B cell (primary cell): Measurements from ENCODE around the gene GBA3. TPM values are rescaled to one million over a fixed set of nuclear protein-coding genes. Genes with fewer than 3 reads are reported as not detected.

ENCODE experiments used
- ATAC-seq: fragments of 200-7000 bp; cut with Tn5 transposase; one replicate; pipeline ENCODE4 v1.10.0; 2021; ENCODE audit warnings: low read depth, mild to moderate bottlenecking, moderate number of reproducible peaks, moderate library complexity
- CTCF ChIA-PET: fragments of 350-600 bp; sonication (Branson Sonifier 250); formaldehyde crosslinking; loops from one replicate; lab custom pipeline; 2021; ENCODE audit warnings: antibody characterized with exemption, inconsistent platforms; lab: Charles Lee
- POLR2A ChIA-PET: fragments of 350-600 bp; sonication (Branson Sonifier 250); formaldehyde crosslinking; loops from one replicate; lab custom pipeline; 2021; ENCODE audit warnings: antibody characterized with exemption; lab: Charles Lee
- DNase-seq: peaks from one replicate; pipeline ENCODE4 v3.0.0; 2013
- H2AFZ ChIP-seq: 2 replicates; pipeline ENCODE4 v1.6.1; 2012; ENCODE audit warnings: mild to moderate bottlenecking, low read depth, low read length; ENCODE audit not compliant: insufficient read depth, poor library complexity, severe bottlenecking
- H3K27ac ChIP-seq, 2 donors: 1 replicate in 1 of 2; 2 replicates in 1 of 2; pipeline ENCODE4 v1.5.1; 2012 to 2013; ENCODE audit warnings: low read length in 2 of 2, mild to moderate bottlenecking in 2 of 2, moderate library complexity in 1 of 2
- H3K27me3 ChIP-seq, 4 experiments: fragments of 200-600 bp in 1 of 4; sonication (generic) in 1 of 4; replicated peaks in 1 of 4; 1 replicate in 2 of 4; 2 replicates in 2 of 4; pipeline versions ENCODE4 v1.6.1 to v1.7.0; 2013 to 2016; ENCODE audit warnings: low read length in 3 of 4, mild to moderate bottlenecking in 2 of 4, mixed read lengths in 1 of 4, moderate library complexity in 1 of 4; ENCODE audit not compliant: insufficient read depth in 4 of 4, control insufficient read depth in 3 of 4; ENCODE audit errors: control extremely low read depth in 1 of 4
- H3K36me3 ChIP-seq, 2 experiments: replicated peaks in 1 of 2; 1 replicate in 1 of 2; 2 replicates in 1 of 2; pipeline versions ENCODE4 v1.6.1 to v1.7.1; 2013; ENCODE audit warnings: low read length in 1 of 2; ENCODE audit not compliant: insufficient read depth in 2 of 2, control insufficient read depth in 1 of 2; ENCODE audit errors: control extremely low read depth in 1 of 2, extremely low read depth in 1 of 2
- H3K4me1 ChIP-seq, 2 donors: fragments of 200-600 bp in 1 of 2; sonication (generic) in 1 of 2; 1 replicate in 1 of 2; 2 replicates in 1 of 2; pipeline versions ENCODE4 v1.5.1 to v1.6.1; 2013 to 2017; ENCODE audit warnings: low read length in 2 of 2; ENCODE audit not compliant: control insufficient read depth in 2 of 2, insufficient read depth in 2 of 2
- H3K4me2 ChIP-seq: replicated peaks from 2 replicates; pipeline ENCODE3; 2012; ENCODE audit warnings: mild to moderate bottlenecking, low read depth, low read length; ENCODE audit not compliant: poor library complexity, severe bottlenecking
- H3K4me3 ChIP-seq, 5 experiments: fragments of 200-600 bp in 1 of 5; sonication (generic) in 1 of 5; 1 replicate in 3 of 5; 2 replicates in 2 of 5; pipeline versions ENCODE4 v1.5.1 to v1.7.0; 2011 to 2016; ENCODE audit warnings: low read length in 4 of 5, mild to moderate bottlenecking in 4 of 5, low read depth in 2 of 5, control low read depth in 1 of 5, moderate library complexity in 1 of 5; ENCODE audit not compliant: insufficient read depth in 1 of 5; ENCODE audit errors: control extremely low read depth in 1 of 5, extremely low read depth in 1 of 5
- H3K79me2 ChIP-seq: fragments of 200-600 bp; sonication (generic); one replicate; pipeline ENCODE4 v1.6.0; 2016; ENCODE audit warnings: low read length; ENCODE audit not compliant: control insufficient read depth, insufficient read depth
- H3K9ac ChIP-seq: fragments of 200-600 bp; sonication (generic); 2 replicates; pipeline ENCODE4 v1.6.1; 2017; ENCODE audit warnings: mild to moderate bottlenecking, low read length, moderate library complexity
- H3K9me3 ChIP-seq, 3 donors: one replicate each; pipeline versions ENCODE4 v1.6.1 to v1.7.1; 2013; ENCODE audit warnings: low read length in 2 of 3; ENCODE audit not compliant: control insufficient read depth in 2 of 3, insufficient read depth in 1 of 3; ENCODE audit errors: control extremely low read depth in 1 of 3
- H4K20me1 ChIP-seq: 2 replicates; pipeline ENCODE4 v1.6.0; 2012; ENCODE audit warnings: mild to moderate bottlenecking, low read length; ENCODE audit not compliant: insufficient read depth, control insufficient read depth, poor library complexity, severe bottlenecking
- H3K27ac Mint-ChIP-seq: one replicate; pipeline ENCODE4 v1.8.0; 2021; ENCODE audit warnings: mixed read lengths
- H3K27me3 Mint-ChIP-seq: one replicate; pipeline ENCODE4 v1.8.0; 2021; ENCODE audit warnings: mixed read lengths
- H3K4me1 Mint-ChIP-seq: one replicate; pipeline ENCODE4 v1.8.0; 2021; ENCODE audit warnings: mixed read lengths
- H3K4me3 Mint-ChIP-seq: one replicate; pipeline ENCODE4 v1.8.0; 2021; ENCODE audit warnings: mixed read lengths
- H3K9me3 Mint-ChIP-seq: one replicate; pipeline ENCODE4 v1.8.0; 2022; ENCODE audit warnings: mixed read lengths; ENCODE audit not compliant: insufficient read depth
- EZH2 ChIP-seq: IDR thresholded peaks from 2 replicates; pipeline ENCODE4 v1.6.1; 2012; ENCODE audit warnings: borderline replicate concordance, low read depth, mild to moderate bottlenecking, moderate library complexity, low read length; ENCODE audit not compliant: insufficient read depth, poor library complexity, severe bottlenecking
- WGBS: methylation state at CpG from one replicate; pipeline ENCODE4 v1.1.5; 2013; ENCODE audit warnings: missing lambda C conversion rate; ENCODE audit not compliant: insufficient coverage; 5-methylcytosine and 5-hydroxymethylcytosine counted together
- intact Hi-C: fragments of 100-400 bp; cut with micrococcal nuclease; formaldehyde crosslinking; loops from one replicate; pipeline ENCODE4 v1.10.0; 2022
- polyA plus RNA-seq: library from polyadenylated mRNA; depleted of rRNA; stranded (reverse); fragments of >200 nt; gene quantifications from 2 replicates; pipeline ENCODE4 v1.2.3, GENCODE V29; 2012
- total RNA-seq, 2 donors: library from RNA; stranded (reverse); fragments of 120-200 nt in 1 of 2; gene quantifications; 1 replicate in 1 of 2; 2 replicates in 1 of 2; pipeline versions ENCODE4 v1.2.3 to v1.2.4, GENCODE V29; 2013 to 2022
- TF ChIP-seq, protein P1 (sequence below): fragments of 200-600 bp; IDR thresholded peaks from one replicate; pipeline ENCODE4 v1.8.0; 2022; ENCODE audit warnings: antibody characterized with exemption, mild to moderate bottlenecking

GBA3 gene
- total and polyA plus RNA-seq, 2 donors (not counting 1 experiment from before 2014, with no cell fraction given), result not detected

- Mint-ChIP-seq H3K27me3 (no peaks in the 10 kb centered on the region), H3K4me3 (peak overlapping the region; percentile 18), H3K27ac (no peak overlapping the region), H3K9me3 (peaks cover 2% of the 10 kb centered on the region), H3K4me1 (peaks cover 6% of the 10 kb centered on the region)
- Histone ChIP-seq H3K79me2 (no peaks in the 10 kb centered on the region), H3K4me3 (no peak overlapping the region), H3K36me3 (no peaks in the 10 kb centered on the region), H3K4me1 (peaks cover 0 to 5% of the 10 kb centered on the region in 2 donors), H3K9me3 (peaks cover 0 to 5% (median 4%) of the 10 kb centered on the region in 3 donors), H3K9ac (no peak overlapping the region), H2AFZ (no peak overlapping the region), H3K27ac (no peak overlapping the region), H3K27me3 (no peaks in the 10 kb centered on the region), H3K4me2 (no peak overlapping the region), H4K20me1 (no peaks in the 10 kb centered on the region)
- no peak for ATAC-seq
- peak; percentile 4 for DNase-seq
- WGBS, result no CpG with 5 or more reads among the region's 6 CpGs
- POLR2A ChIA-PET, result no interaction called here
- CTCF ChIA-PET, result no interaction called here
- intact Hi-C loops, result no loop called here
- TF ChIP-seq EZH2, result no peak
- TF ChIP-seq, protein P1, sequence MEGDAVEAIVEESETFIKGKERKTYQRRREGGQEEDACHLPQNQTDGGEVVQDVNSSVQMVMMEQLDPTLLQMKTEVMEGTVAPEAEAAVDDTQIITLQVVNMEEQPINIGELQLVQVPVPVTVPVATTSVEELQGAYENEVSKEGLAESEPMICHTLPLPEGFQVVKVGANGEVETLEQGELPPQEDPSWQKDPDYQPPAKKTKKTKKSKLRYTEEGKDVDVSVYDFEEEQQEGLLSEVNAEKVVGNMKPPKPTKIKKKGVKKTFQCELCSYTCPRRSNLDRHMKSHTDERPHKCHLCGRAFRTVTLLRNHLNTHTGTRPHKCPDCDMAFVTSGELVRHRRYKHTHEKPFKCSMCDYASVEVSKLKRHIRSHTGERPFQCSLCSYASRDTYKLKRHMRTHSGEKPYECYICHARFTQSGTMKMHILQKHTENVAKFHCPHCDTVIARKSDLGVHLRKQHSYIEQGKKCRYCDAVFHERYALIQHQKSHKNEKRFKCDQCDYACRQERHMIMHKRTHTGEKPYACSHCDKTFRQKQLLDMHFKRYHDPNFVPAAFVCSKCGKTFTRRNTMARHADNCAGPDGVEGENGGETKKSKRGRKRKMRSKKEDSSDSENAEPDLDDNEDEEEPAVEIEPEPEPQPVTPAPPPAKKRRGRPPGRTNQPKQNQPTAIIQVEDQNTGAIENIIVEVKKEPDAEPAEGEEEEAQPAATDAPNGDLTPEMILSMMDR, result no peak
These were observed 95.1 kb downstream of the GBA3 start for GRCh38 chr4:22787753-22788375.

DNA sequence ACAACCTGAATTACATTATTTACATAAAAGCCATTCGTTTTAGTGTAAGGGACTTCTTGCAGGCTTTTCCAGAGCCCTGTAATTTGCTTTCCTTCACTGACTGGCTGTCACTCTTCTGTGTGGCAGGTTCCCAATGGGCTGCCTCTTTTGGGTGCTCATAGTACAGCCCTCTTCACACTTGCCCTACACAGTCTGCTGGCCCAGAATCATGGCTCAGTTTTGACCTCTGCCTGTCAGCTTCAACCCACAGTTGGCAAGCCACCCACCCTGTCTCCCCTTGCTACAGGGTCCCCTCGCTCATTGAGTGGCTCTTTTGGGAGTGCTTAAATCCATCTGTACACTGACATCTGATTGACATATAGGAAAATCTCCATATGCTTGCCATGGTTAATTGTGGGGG lies 97.9 kb downstream of the GBA3 start:
- H3K36me3 ChIP-seq, result no peaks in the 10 kb centered on the region
- H3K9ac ChIP-seq, result no peak overlapping the region
- POLR2A ChIA-PET, result no interaction called here
- no peak overlapping the region for H3K27ac Mint-ChIP-seq
- intact Hi-C loops, result no loop called here
- H3K27ac ChIP-seq, result no peak overlapping the region
- peaks cover 2% of the 10 kb centered on the region for H3K9me3 Mint-ChIP-seq
- H3K4me1 Mint-ChIP-seq, result peaks cover 6% of the 10 kb centered on the region
- no peak for DNase-seq
- H3K4me3 Mint-ChIP-seq, result no peak overlapping the region
- H3K27me3 ChIP-seq, result no peaks in the 10 kb centered on the region
- H4K20me1 ChIP-seq, result no peaks in the 10 kb centered on the region
- TF ChIP-seq EZH2, result no peak
- no peak for ATAC-seq
- H3K4me2 ChIP-seq, result no peak overlapping the region
- H2AFZ ChIP-seq, result no peak overlapping the region
- H3K4me1 ChIP-seq, result peaks cover 0 to 5% of the 10 kb centered on the region in 2 donors
- 80% methylated on average over 1 of the region's 2 CpGs for WGBS
- no peaks in the 10 kb centered on the region for H3K27me3 Mint-ChIP-seq
- CTCF ChIA-PET, result no interaction called here
- H3K79me2 ChIP-seq, result no peaks in the 10 kb centered on the region
- H3K4me3 ChIP-seq, result no peak overlapping the region
- peaks cover 0 to 5% (median 4%) of the 10 kb centered on the region in 3 donors for H3K9me3 ChIP-seq
